Activated B cell treated with CpG ODN at 0.5 μM for 24 hours (primary cell): ENCODE data around the gene ZMYM1. TPM values are rescaled to one million over a fixed set of nuclear protein-coding genes. Genes with fewer than 3 reads are reported as not detected.
"Not testable (repeated sequence)": the region's sequence is repeated elsewhere in the genome, so short reads cannot be mapped to it uniquely, and the experiment has no call there.

Experiments used
- ATAC-seq: fragments of 200-7000 bp; cut with Tn5 transposase; one replicate; pipeline ENCODE4 v1.10.0; 2021; ENCODE audit warnings: low read depth, mild to moderate bottlenecking, moderate library complexity
- CTCF ChIA-PET: fragments of 350-600 bp; sonication (Branson Sonifier 250); formaldehyde crosslinking; loops from one replicate; lab custom pipeline; 2021; ENCODE audit warnings: antibody characterized with exemption; lab: Charles Lee
- POLR2A ChIA-PET: fragments of 350-600 bp; sonication (Branson Sonifier 250); formaldehyde crosslinking; loops from one replicate; lab custom pipeline; 2021; ENCODE audit warnings: antibody characterized with exemption; lab: Charles Lee
- DNase-seq: peaks from one replicate; pipeline ENCODE4 v3.0.0; 2022
- H3K27ac Mint-ChIP-seq: one replicate; pipeline ENCODE4 v1.8.0; 2020; ENCODE audit warnings: mixed read lengths
- H3K27me3 Mint-ChIP-seq: one replicate; pipeline ENCODE4 v1.8.0; 2021; ENCODE audit warnings: mixed read lengths
- H3K36me3 Mint-ChIP-seq: one replicate; pipeline ENCODE4 v1.8.0; 2021; ENCODE audit warnings: low read depth, mixed read lengths
- H3K4me1 Mint-ChIP-seq: one replicate; pipeline ENCODE4 v1.8.0; 2021; ENCODE audit warnings: mixed read lengths
- H3K4me3 Mint-ChIP-seq: one replicate; pipeline ENCODE4 v1.8.0; 2020; ENCODE audit warnings: mild to moderate bottlenecking, mixed read lengths
- H3K9me3 Mint-ChIP-seq: one replicate; pipeline ENCODE4 v1.8.0; 2020; ENCODE audit warnings: mixed read lengths
- intact Hi-C: fragments of 100-400 bp; cut with micrococcal nuclease; formaldehyde crosslinking; loops from one replicate; pipeline ENCODE4 v1.15.1; 2024
- total RNA-seq: library from RNA; stranded (reverse); gene quantifications from 2 replicates; pipeline ENCODE4 v1.2.3, GENCODE V29; 2022
- TF ChIP-seq, protein P1 (sequence below): fragments of 200-600 bp; IDR thresholded peaks from one replicate; pipeline ENCODE4 v1.8.0; 2022; ENCODE audit warnings: antibody characterized with exemption, mild to moderate bottlenecking

Gene ZMYM1
- total RNA-seq, 1 donor from 2014 or later: 7.4 TPM

DNA sequence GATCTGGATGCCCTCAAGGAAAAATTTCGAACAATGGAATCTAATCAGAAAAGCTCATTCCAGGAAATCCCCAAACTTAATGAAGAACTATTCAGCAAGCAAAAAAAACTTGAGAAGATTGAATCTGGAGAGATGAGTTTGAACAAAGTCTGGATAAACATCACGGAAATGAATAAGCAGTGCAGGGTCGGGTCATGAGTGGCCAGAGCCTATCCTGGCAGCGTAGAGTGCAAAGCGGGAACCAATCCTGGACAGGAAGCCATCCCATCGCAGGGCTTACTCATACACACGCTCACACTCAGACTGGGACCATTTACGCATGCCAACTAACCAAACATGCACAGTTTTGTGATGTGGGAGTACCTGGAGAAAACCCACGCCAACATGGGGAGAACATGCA is 43.1 kb downstream of the ZMYM1 start:
- no peak overlapping the region for H3K27ac Mint-ChIP-seq
- CTCF ChIA-PET: no interaction called here
- intact Hi-C loops: no loop called here

DNA sequence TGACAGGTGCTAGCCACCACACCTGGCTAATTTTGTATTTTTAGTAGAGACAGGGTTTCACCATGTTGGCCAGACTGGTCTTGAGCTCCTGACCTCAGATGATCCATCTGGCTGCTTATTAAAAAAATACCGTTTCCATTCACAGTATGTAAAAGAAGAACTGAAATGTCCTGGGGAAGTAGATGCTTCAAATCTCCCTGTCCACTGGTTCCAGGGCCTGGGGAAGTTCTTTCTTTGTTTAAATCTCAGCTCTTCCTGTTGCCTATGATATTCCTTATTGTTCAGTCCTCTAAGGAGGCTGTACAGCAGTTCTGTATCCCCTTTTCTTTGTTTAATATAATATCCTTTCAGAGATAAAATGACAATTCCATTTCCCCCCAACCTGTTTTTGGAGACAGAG is 47.4 kb downstream of the ZMYM1 start:
- no peak overlapping the region for H3K4me3 Mint-ChIP-seq
- intact Hi-C loops: no loop called here
- no peaks in the 10 kb centered on the region for H3K4me1 Mint-ChIP-seq
- peaks cover 6% of the 10 kb centered on the region for H3K9me3 Mint-ChIP-seq
- H3K27me3 Mint-ChIP-seq: no peaks in the 10 kb centered on the region
- H3K27ac Mint-ChIP-seq: no peak overlapping the region
- no peak for ATAC-seq
- TF ChIP-seq, protein P1, sequence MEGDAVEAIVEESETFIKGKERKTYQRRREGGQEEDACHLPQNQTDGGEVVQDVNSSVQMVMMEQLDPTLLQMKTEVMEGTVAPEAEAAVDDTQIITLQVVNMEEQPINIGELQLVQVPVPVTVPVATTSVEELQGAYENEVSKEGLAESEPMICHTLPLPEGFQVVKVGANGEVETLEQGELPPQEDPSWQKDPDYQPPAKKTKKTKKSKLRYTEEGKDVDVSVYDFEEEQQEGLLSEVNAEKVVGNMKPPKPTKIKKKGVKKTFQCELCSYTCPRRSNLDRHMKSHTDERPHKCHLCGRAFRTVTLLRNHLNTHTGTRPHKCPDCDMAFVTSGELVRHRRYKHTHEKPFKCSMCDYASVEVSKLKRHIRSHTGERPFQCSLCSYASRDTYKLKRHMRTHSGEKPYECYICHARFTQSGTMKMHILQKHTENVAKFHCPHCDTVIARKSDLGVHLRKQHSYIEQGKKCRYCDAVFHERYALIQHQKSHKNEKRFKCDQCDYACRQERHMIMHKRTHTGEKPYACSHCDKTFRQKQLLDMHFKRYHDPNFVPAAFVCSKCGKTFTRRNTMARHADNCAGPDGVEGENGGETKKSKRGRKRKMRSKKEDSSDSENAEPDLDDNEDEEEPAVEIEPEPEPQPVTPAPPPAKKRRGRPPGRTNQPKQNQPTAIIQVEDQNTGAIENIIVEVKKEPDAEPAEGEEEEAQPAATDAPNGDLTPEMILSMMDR: no peak
- DNase-seq: no peak
- ChIA-PET POLR2A (no interaction called here), CTCF (no interaction called here)
- H3K36me3 Mint-ChIP-seq: no peaks in the 10 kb centered on the region

More for the DNA sequence above, 43.1 kb downstream of the ZMYM1 start:
- no peak for ATAC-seq
- H3K9me3 Mint-ChIP-seq: peaks cover 6% of the 10 kb centered on the region
- TF ChIP-seq, protein P1: no peak
- DNase-seq: no peak
- no peaks in the 10 kb centered on the region for H3K27me3 Mint-ChIP-seq
- H3K4me1 Mint-ChIP-seq: peaks cover 9% of the 10 kb centered on the region
- POLR2A ChIA-PET: no interaction called here
- no peaks in the 10 kb centered on the region for H3K36me3 Mint-ChIP-seq
- H3K4me3 Mint-ChIP-seq: no peak overlapping the region

DNA sequence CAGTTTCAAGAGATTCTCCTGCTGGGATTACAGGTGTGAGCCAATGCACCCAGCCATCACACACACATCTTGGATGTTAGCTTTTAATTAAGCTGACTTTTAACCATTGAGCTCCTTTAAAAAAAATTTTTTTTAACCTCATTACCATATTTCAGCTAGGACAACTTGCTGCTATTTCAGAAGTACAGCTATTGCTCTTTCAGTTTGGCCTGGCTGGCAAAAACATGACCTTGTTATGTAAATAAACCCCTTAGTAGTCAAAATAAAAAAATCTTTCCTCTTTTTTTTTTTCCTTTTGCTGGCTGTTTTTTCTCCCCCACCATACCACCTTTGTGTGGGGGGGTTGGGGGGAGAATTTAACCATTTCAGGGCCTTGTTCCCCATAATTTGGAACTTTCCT is 49.9 kb downstream of the ZMYM1 start:
- H3K9me3 Mint-ChIP-seq: peaks cover 6% of the 10 kb centered on the region
- intact Hi-C loops: no loop called here
- H3K4me1 Mint-ChIP-seq: no peaks in the 10 kb centered on the region
- DNase-seq (no peak), ATAC-seq (no peak)
- TF ChIP-seq, protein P1: no peak
- no peak overlapping the region for H3K4me3 Mint-ChIP-seq
- POLR2A ChIA-PET: no interaction called here
- no peaks in the 10 kb centered on the region for H3K27me3 Mint-ChIP-seq
- H3K36me3 Mint-ChIP-seq: no peaks in the 10 kb centered on the region
- H3K27ac Mint-ChIP-seq: no peak overlapping the region
- CTCF ChIA-PET: no interaction called here

DNA sequence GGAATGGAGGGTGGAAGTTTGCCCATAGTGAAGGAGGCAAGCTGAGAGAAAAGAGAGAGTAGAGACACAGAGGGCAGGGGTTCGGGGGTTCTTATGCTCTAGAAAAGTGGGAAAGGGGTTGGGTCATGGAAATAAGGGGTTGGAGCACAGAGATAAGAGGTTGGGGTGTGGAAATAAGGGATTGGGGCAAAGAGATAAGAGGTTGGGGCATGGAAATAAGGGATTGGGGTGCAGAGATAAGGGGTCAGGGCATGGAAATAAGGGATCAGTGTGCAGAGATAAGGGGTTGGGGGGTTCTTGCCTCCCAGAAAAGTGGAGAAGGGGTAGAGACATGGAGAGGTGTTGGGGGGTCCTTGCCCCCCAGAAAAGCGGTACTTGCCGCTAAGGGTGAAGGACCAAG is 57.6 kb downstream of the ZMYM1 start:
- ATAC-seq (no peak), DNase-seq (no peak)
- no peaks in the 10 kb centered on the region for H3K4me1 Mint-ChIP-seq
- intact Hi-C loops: no loop called here
- no peaks in the 10 kb centered on the region for H3K27me3 Mint-ChIP-seq
- no peak overlapping the region for H3K27ac Mint-ChIP-seq
- CTCF ChIA-PET: no interaction called here
- no peaks in the 10 kb centered on the region for H3K36me3 Mint-ChIP-seq
- POLR2A ChIA-PET: no interaction called here
- H3K9me3 Mint-ChIP-seq: no peaks in the 10 kb centered on the region
- TF ChIP-seq, protein P1: no peak
- H3K4me3 Mint-ChIP-seq: no peak overlapping the region

DNA sequence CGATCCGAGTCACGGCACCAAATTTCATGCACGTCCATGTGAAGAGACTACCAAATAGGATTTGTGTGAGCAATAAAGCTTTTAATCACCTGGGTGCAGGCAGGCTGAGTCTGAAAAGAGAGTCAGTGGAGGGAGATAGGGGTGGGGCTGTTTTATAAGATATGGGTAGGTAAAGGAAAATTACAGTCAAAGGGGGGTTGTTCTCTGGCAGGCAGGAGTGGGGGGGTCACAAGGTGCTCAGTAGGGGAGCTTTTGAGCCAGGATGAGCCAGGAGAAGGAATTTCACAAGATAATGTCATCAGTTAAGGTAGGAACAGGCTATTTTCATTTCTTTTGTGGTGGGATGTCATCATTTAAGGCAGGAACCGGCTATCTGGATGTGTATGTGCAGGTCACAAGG is 58.4 kb downstream of the ZMYM1 start:
- H3K4me3 Mint-ChIP-seq, intact Hi-C loops, CTCF ChIA-PET, ATAC-seq, DNase-seq, H3K36me3 Mint-ChIP-seq, POLR2A ChIA-PET, H3K27me3 Mint-ChIP-seq, H3K9me3 Mint-ChIP-seq, H3K4me1 Mint-ChIP-seq, H3K27ac Mint-ChIP-seq: not testable (repeated sequence)

DNA sequence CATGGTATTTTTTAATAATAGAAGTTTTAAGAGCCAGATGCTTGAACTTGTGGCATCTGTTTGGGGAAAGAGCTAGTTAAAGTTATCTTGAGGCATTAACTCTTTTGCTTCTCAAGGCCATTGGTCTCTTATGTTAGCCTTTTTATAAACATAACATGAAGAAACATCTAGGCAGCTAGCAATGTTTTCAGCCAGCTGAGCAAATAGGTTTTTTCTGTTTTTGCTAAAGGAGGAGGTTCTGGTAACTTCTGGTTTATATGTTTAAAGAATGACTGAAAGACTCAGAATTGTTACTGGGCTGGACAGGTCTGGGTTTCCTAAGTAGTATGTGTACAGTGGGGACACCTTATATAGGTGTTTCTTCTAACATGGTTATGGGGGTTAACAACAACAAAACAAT is 63.1 kb downstream of the ZMYM1 start:
- CTCF ChIA-PET, ATAC-seq, H3K4me1 Mint-ChIP-seq, H3K27me3 Mint-ChIP-seq, H3K4me3 Mint-ChIP-seq, intact Hi-C loops, H3K36me3 Mint-ChIP-seq, H3K27ac Mint-ChIP-seq, POLR2A ChIA-PET, H3K9me3 Mint-ChIP-seq, DNase-seq: not testable (repeated sequence)

DNA sequence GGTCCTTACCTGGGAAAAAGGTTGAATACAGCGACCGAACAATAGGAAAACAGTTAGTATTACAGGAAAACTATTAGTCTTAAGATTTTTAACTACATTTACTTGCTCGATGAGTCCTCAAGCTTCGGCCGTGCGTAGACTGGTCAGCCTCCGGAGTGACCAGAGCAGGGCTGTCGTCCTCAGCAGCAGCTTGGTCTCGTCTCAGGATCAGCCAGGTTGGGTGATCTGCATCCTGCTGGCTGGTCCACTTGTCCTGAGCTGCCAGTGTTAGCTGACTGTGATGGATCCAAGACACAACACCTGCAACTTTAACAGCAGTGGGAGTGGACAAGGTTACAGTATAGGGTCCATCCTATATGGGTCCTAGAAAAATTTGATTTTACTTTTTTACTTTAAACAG is 63.5 kb downstream of the ZMYM1 start:
- ATAC-seq, H3K36me3 Mint-ChIP-seq, intact Hi-C loops, DNase-seq, H3K27ac Mint-ChIP-seq, POLR2A ChIA-PET, H3K9me3 Mint-ChIP-seq, H3K4me1 Mint-ChIP-seq, H3K4me3 Mint-ChIP-seq, CTCF ChIA-PET, H3K27me3 Mint-ChIP-seq: not testable (repeated sequence)
